H9 (cell line): ENCODE results near the gene ZNF823. TPM values are rescaled to one million over a fixed set of nuclear protein-coding genes. Genes with fewer than 3 reads are reported as not detected.

Experiments
- DNase-seq: peaks from one replicate; pipeline ENCODE4 v3.0.0-alpha.2; 2017
- H2AFZ ChIP-seq: one replicate; pipeline ENCODE4 v1.6.1; 2013; ENCODE audit warnings: mild to moderate bottlenecking, low read length, control low read depth, moderate library complexity
- H2AK5ac ChIP-seq: 2 replicates; pipeline ENCODE4 v1.6.1; 2013; ENCODE audit warnings: low read length, control low read depth, mixed read lengths; ENCODE audit not compliant: insufficient read length
- H2BK120ac ChIP-seq: one replicate; pipeline ENCODE4 v1.6.1; 2013; ENCODE audit warnings: low read depth, mild to moderate bottlenecking, low read length, control low read depth, inconsistent platforms; ENCODE audit not compliant: poor library complexity, severe bottlenecking
- H2BK12ac ChIP-seq: 2 replicates; pipeline ENCODE4 v1.6.1; 2013; ENCODE audit warnings: low read length, control low read depth, mixed read lengths, low read depth; ENCODE audit not compliant: insufficient read length
- H2BK15ac ChIP-seq: 2 replicates; pipeline ENCODE4 v1.6.1; 2013; ENCODE audit warnings: low read depth, low read length, control low read depth
- H2BK20ac ChIP-seq: one replicate; pipeline ENCODE4 v1.6.1; 2013; ENCODE audit warnings: low read depth, mild to moderate bottlenecking, low read length, control low read depth, inconsistent platforms; ENCODE audit not compliant: poor library complexity, severe bottlenecking
- H2BK5ac ChIP-seq: 2 replicates; pipeline ENCODE4 v1.6.1; 2013; ENCODE audit warnings: low read length, control low read depth, mixed read lengths; ENCODE audit not compliant: insufficient read length
- H3K14ac ChIP-seq: 2 replicates; pipeline ENCODE4 v1.6.1; 2013; ENCODE audit warnings: low read length, control low read depth; ENCODE audit not compliant: insufficient read depth
- H3K18ac ChIP-seq: 2 replicates; pipeline ENCODE4 v1.6.1; 2013; ENCODE audit warnings: low read depth, mild to moderate bottlenecking, mixed read lengths, low read length, control low read depth; ENCODE audit not compliant: insufficient read length
- H3K23ac ChIP-seq: 2 replicates; pipeline ENCODE4 v1.6.1; 2013; ENCODE audit warnings: low read length, control low read depth, mixed read lengths, low read depth; ENCODE audit not compliant: insufficient read length
- H3K23me2 ChIP-seq: 2 replicates; pipeline ENCODE4 v1.6.1; 2013; ENCODE audit warnings: low read depth, mild to moderate bottlenecking, mixed read lengths, low read length, control low read depth; ENCODE audit not compliant: insufficient read length, poor library complexity, severe bottlenecking
- H3K27ac ChIP-seq: 2 replicates; pipeline ENCODE4 v1.5.1; 2013; ENCODE audit warnings: low read length, control low read depth, mixed read lengths, low read depth; ENCODE audit not compliant: insufficient read length
- H3K27me3 ChIP-seq: 2 replicates; pipeline ENCODE4 v1.6.1; 2013; ENCODE audit warnings: low read length, control low read depth, inconsistent platforms; ENCODE audit not compliant: insufficient read depth
- H3K4ac ChIP-seq: 2 replicates; pipeline ENCODE4 v1.6.1; 2013; ENCODE audit warnings: low read depth, mild to moderate bottlenecking, control low read depth, inconsistent platforms, low read length, moderate library complexity
- H3K4me1 ChIP-seq: 2 replicates; pipeline ENCODE4 v1.6.1; 2013; ENCODE audit warnings: low read length, control low read depth, inconsistent platforms; ENCODE audit not compliant: insufficient read depth
- H3K4me2 ChIP-seq: 2 replicates; pipeline ENCODE4 v1.6.1; 2013; ENCODE audit warnings: low read length, control low read depth, mixed read lengths; ENCODE audit not compliant: insufficient read length, insufficient read depth
- H3K56ac ChIP-seq: 2 replicates; pipeline ENCODE4 v1.6.1; 2013; ENCODE audit warnings: low read depth, mild to moderate bottlenecking, mixed read lengths, low read length, control low read depth; ENCODE audit not compliant: insufficient read length
- H3K79me1 ChIP-seq: 2 replicates; pipeline ENCODE4 v1.6.1; 2013; ENCODE audit warnings: low read depth, mild to moderate bottlenecking, moderate library complexity, low read length, control low read depth, inconsistent platforms; ENCODE audit not compliant: insufficient read depth, poor library complexity, severe bottlenecking
- H3K79me2 ChIP-seq: 2 replicates; pipeline ENCODE4 v1.6.1; 2013; ENCODE audit warnings: low read length, control low read depth, inconsistent platforms; ENCODE audit not compliant: insufficient read depth
- H3K9ac ChIP-seq: 2 replicates; pipeline ENCODE4 v1.6.1; 2013; ENCODE audit warnings: low read length, control low read depth, mixed read lengths; ENCODE audit not compliant: insufficient read length; ENCODE audit errors: extremely low read depth
- H3K9me3 ChIP-seq: one replicate; pipeline ENCODE4 v1.6.1; 2013; ENCODE audit warnings: low read depth, low read length, inconsistent platforms; ENCODE audit not compliant: control insufficient read depth
- H3T11ph ChIP-seq: one replicate; pipeline ENCODE4 v1.6.1; 2013; ENCODE audit warnings: mild to moderate bottlenecking, low read length, control low read depth, inconsistent platforms
- H4K20me1 ChIP-seq: one replicate; pipeline ENCODE4 v1.6.1; 2013; ENCODE audit not compliant: control insufficient read depth, insufficient read length, insufficient read depth
- H4K5ac ChIP-seq: 2 replicates; pipeline ENCODE4 v1.6.1; 2013; ENCODE audit warnings: low read depth, mild to moderate bottlenecking, mixed read lengths, low read length, control low read depth; ENCODE audit not compliant: insufficient read length
- H4K8ac ChIP-seq: replicated peaks from 2 replicates; pipeline ENCODE4 v1.6.1; 2013; ENCODE audit warnings: low read length, control low read depth, mixed read lengths, low read depth; ENCODE audit not compliant: insufficient read length
- H4K91ac ChIP-seq: 2 replicates; pipeline ENCODE4 v1.6.1; 2013; ENCODE audit warnings: low read depth, mild to moderate bottlenecking, moderate library complexity, mixed read lengths, low read length, control low read depth; ENCODE audit not compliant: insufficient read length
- H3K27ac Mint-ChIP-seq, 3 experiments: 2 replicates in 2 of 3; 3 replicates in 1 of 3; pipeline ENCODE4 v1.8.0; 2020 to 2021; ENCODE audit warnings: mixed read lengths in 3 of 3, mild to moderate bottlenecking in 1 of 3, moderate library complexity in 1 of 3
- H3K27me3 Mint-ChIP-seq: 2 replicates; pipeline ENCODE4 v1.8.0; 2021; ENCODE audit warnings: low read depth, mild to moderate bottlenecking, moderate library complexity, mixed read lengths
- H3K36me3 Mint-ChIP-seq, 3 experiments: 2 replicates in 2 of 3; 3 replicates in 1 of 3; pipeline ENCODE4 v1.8.0; 2020 to 2021; ENCODE audit warnings: low read depth in 3 of 3, mixed read lengths in 3 of 3; ENCODE audit not compliant: insufficient read depth in 1 of 3
- H3K4me1 Mint-ChIP-seq, 2 experiments: 2 replicates each; pipeline ENCODE4 v1.8.0; 2020; ENCODE audit warnings: mixed read lengths in 2 of 2
- H3K4me3 Mint-ChIP-seq, 2 experiments: 2 replicates in 1 of 2; 3 replicates in 1 of 2; pipeline ENCODE4 v1.8.0; 2020 to 2021; ENCODE audit warnings: mild to moderate bottlenecking in 2 of 2, mixed read lengths in 2 of 2, moderate library complexity in 1 of 2
- H3K9me3 Mint-ChIP-seq, 2 experiments: 2 replicates in 1 of 2; 3 replicates in 1 of 2; pipeline ENCODE4 v1.8.0; 2020; ENCODE audit warnings: mild to moderate bottlenecking in 2 of 2, mixed read lengths in 2 of 2, moderate library complexity in 1 of 2
- WGBS: extraction: QIAGEN DNeasy Blood & Tissue Kit; methylation state at CpG from one replicate; pipeline ENCODE4 v1.1.7; 2013; ENCODE audit warnings: missing lambda C conversion rate, low lambda C conversion rate, mixed read lengths; ENCODE audit not compliant: insufficient read length; ENCODE audit errors: extremely low coverage; 5-methylcytosine and 5-hydroxymethylcytosine counted together
- total RNA-seq: library from RNA; stranded (reverse); gene quantifications from 2 replicates; pipeline ENCODE4 v1.2.1, GENCODE V29; 2021
- TF ChIP-seq, protein P1 (sequence below): fragments of 200-600 bp; sonication (generic); conservative IDR thresholded peaks from 3 replicates; pipeline ENCODE4 v1.8.0; 2021; ENCODE audit warnings: antibody characterized with exemption, mild to moderate bottlenecking

The ZNF823 gene
- total RNA-seq, 1 experiment from 2014 or later: 2.5 TPM

DNA sequence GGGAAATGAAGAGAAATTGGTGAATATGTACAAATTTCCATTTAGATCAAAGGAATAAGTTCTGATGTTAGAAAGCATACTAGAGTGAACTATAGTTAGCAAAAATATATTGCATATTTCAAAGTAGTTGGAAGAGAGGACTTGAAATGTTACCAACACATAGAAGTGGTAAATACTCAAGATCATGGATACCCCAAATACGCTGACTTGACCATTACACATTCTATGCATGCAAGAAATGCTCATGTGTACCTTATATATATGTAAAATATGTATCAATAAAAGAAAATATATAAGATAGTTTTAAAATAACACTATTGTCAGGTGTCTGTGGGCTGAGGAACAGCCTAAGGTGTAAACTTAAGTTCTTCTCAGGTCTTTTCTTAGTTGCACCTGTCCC is 45.0 kb upstream of the ZNF823 start:
- Histone ChIP-seq H3K14ac (no peak overlapping the region), H3K9me3 (peaks cover 23% of the 10 kb centered on the region), H4K20me1 (no peaks in the 10 kb centered on the region), H3K27me3 (no peaks in the 10 kb centered on the region), H4K8ac (no peak overlapping the region), H3K18ac (no peak overlapping the region), H3K4me2 (no peak overlapping the region), H3K27ac (no peak overlapping the region), H3K23me2 (no peaks in the 10 kb centered on the region), H3T11ph (no peak overlapping the region), H2BK12ac (no peak overlapping the region), H2BK20ac (no peak overlapping the region), H3K23ac (no peak overlapping the region), H2AFZ (no peak overlapping the region), H2BK5ac (no peak overlapping the region), H2AK5ac (no peak overlapping the region), H2BK15ac (no peak overlapping the region), H4K5ac (no peak overlapping the region), H3K9ac (no peak overlapping the region), H4K91ac (no peak overlapping the region), H2BK120ac (no peak overlapping the region), H3K4me1 (no peaks in the 10 kb centered on the region), H3K79me1 (no peaks in the 10 kb centered on the region), H3K4ac (no peak overlapping the region), H3K56ac (no peak overlapping the region), H3K79me2 (no peaks in the 10 kb centered on the region)
- no CpG with 5 or more reads among the region's 1 CpG for WGBS
- no peak overlapping the region for H3K27ac Mint-ChIP-seq
- no peak for DNase-seq
- TF ChIP-seq, protein P1, sequence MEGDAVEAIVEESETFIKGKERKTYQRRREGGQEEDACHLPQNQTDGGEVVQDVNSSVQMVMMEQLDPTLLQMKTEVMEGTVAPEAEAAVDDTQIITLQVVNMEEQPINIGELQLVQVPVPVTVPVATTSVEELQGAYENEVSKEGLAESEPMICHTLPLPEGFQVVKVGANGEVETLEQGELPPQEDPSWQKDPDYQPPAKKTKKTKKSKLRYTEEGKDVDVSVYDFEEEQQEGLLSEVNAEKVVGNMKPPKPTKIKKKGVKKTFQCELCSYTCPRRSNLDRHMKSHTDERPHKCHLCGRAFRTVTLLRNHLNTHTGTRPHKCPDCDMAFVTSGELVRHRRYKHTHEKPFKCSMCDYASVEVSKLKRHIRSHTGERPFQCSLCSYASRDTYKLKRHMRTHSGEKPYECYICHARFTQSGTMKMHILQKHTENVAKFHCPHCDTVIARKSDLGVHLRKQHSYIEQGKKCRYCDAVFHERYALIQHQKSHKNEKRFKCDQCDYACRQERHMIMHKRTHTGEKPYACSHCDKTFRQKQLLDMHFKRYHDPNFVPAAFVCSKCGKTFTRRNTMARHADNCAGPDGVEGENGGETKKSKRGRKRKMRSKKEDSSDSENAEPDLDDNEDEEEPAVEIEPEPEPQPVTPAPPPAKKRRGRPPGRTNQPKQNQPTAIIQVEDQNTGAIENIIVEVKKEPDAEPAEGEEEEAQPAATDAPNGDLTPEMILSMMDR: no peak
- no peaks in the 10 kb centered on the region for H3K4me1 Mint-ChIP-seq
- no peak overlapping the region for H3K4me3 Mint-ChIP-seq
- peaks cover 22% of the 10 kb centered on the region for H3K27me3 Mint-ChIP-seq
- peaks cover 24 to 41% (median 27%) of the 10 kb centered on the region in 3 experiments for H3K36me3 Mint-ChIP-seq
- H3K9me3 Mint-ChIP-seq: peaks cover 71 to 73% of the 10 kb centered on the region in 2 experiments
